ENCODE measurements around the gene CAMKK2. TPM values are rescaled to one million over a fixed set of nuclear protein-coding genes. Genes with fewer than 3 reads are reported as not detected.

Gene CAMKK2
- polyA plus RNA-seq, 1 of the 3 experiments (the other 2 are of a cell fraction): 23.6 TPM

GRCh38 chr12:121279071-121279375 lies 17.5 kb downstream of the CAMKK2 start:
- peak overlapping the region; percentile 39 for H3K9ac ChIP-seq
- ChIA-PET CTCF (no interaction called here), POLR2A (interaction anchor here (1.2 kb wide), 1 partner anchor 15 kb away, joined by 3 read pairs; no protein-coding TSS in a partner anchor)
- H3K79me2 ChIP-seq (ENCODE audit: insufficient read depth): peaks cover 17% of the 10 kb centered on the region; the same call in 1 of the 2 replicates
- peaks cover 4% of the 10 kb centered on the region; the same call in 1 of the 2 replicates for H4K20me1 ChIP-seq (ENCODE audit: insufficient read depth)
- H3K4me2 ChIP-seq: peak overlapping the region; percentile 47; the same call in 1 of the 2 replicates
- H3K4me1 ChIP-seq (ENCODE audit: control insufficient read depth in 1 of 2, insufficient read depth in 2 of 2, low read depth in 1 of 2, low read length in 1 of 2): peaks cover 4 to 17% of the 10 kb centered on the region in 2 experiments; a peak in 2 of 4 replicates
- 57% methylated on average over 9 of the region's 13 CpGs for WGBS (ENCODE audit: low lambda C conversion rate)
- no peak overlapping the region for H2AFZ ChIP-seq (ENCODE audit: low read depth)
- no peaks in the 10 kb centered on the region for H3K9me3 ChIP-seq
- peak overlapping the region; percentile 56 to 64; a peak in 3 of 4 replicates for H3K27ac ChIP-seq (ENCODE audit: low read depth in 2 of 2, low read length in 1 of 2)
- no peaks in the 10 kb centered on the region for H3K27me3 ChIP-seq (ENCODE audit: insufficient read depth)
- DNase-seq: peak; percentile 62
- no peaks in the 10 kb centered on the region for H3K9me2 ChIP-seq
- no peak overlapping the region for H3K4me3 ChIP-seq (ENCODE audit: low read depth in 2 of 2, low read length in 1 of 2)
- H3K36me3 ChIP-seq (replicated peaks in 1 of 2; ENCODE audit: control insufficient read depth in 1 of 2, insufficient read depth in 2 of 2, low read length in 1 of 2): peaks cover 0 to 3% of the 10 kb centered on the region in 2 experiments
- TF ChIP-seq NFIC (IDR thresholded peaks at IDR 0.05; ENCODE audit: borderline replicate concordance) (peak; percentile 57; the same call in 1 of the 2 replicates), JUND (IDR thresholded peaks at IDR 0.05) (no peak)
- H3F3A ChIP-seq (replicated peaks; ENCODE audit: insufficient read depth): peaks cover 4% of the 10 kb centered on the region

GRCh38 chr12:121278169-121279070 lies 18.1 kb downstream of the CAMKK2 start:
- H3K79me2 ChIP-seq (ENCODE audit: insufficient read depth): peaks cover 17% of the 10 kb centered on the region; the same call in 1 of the 2 replicates
- H3F3A ChIP-seq (replicated peaks; ENCODE audit: insufficient read depth): peaks cover 4% of the 10 kb centered on the region
- 97% methylated on average over 14 of the region's 15 CpGs for WGBS (ENCODE audit: low lambda C conversion rate)
- no peak for DNase-seq
- POLR2A ChIA-PET: interaction anchor here (1.2 kb wide), 1 partner anchor 16 kb away, joined by 3 read pairs; no protein-coding TSS in a partner anchor
- no peaks in the 10 kb centered on the region for H3K9me2 ChIP-seq
- peaks cover 4 to 17% of the 10 kb centered on the region in 2 experiments; a peak in 2 of 4 replicates for H3K4me1 ChIP-seq (ENCODE audit: control insufficient read depth in 1 of 2, insufficient read depth in 2 of 2, low read depth in 1 of 2, low read length in 1 of 2)
- no peak for TF ChIP-seq TAF1 (IDR thresholded peaks at IDR 0.05; ENCODE audit: borderline replicate concordance, low read depth, low read length)
- no peak overlapping the region for H2AFZ ChIP-seq (ENCODE audit: low read depth)
- CTCF ChIA-PET: no interaction called here
- H3K4me2 ChIP-seq: peak overlapping the region; percentile 47; the same call in 1 of the 2 replicates
- no peak overlapping the region for H3K4me3 ChIP-seq (ENCODE audit: low read depth in 2 of 2, low read length in 1 of 2)
- H3K9ac ChIP-seq: no peak overlapping the region
- peaks cover 4% of the 10 kb centered on the region; the same call in 1 of the 2 replicates for H4K20me1 ChIP-seq (ENCODE audit: insufficient read depth)
- H3K27ac ChIP-seq (ENCODE audit: low read depth in 2 of 2, low read length in 1 of 2): peak overlapping the region; percentile 56 to 64; a peak in 2 of 4 replicates
- peaks cover 0 to 3% of the 10 kb centered on the region in 2 experiments for H3K36me3 ChIP-seq (replicated peaks in 1 of 2; ENCODE audit: control insufficient read depth in 1 of 2, insufficient read depth in 2 of 2, low read length in 1 of 2)
- H3K9me3 ChIP-seq: no peaks in the 10 kb centered on the region
- H3K27me3 ChIP-seq (ENCODE audit: insufficient read depth): no peaks in the 10 kb centered on the region

- Histone ChIP-seq H3K79me2 (ENCODE audit: insufficient read depth) (peaks cover 17% of the 10 kb centered on the region; the same call in 1 of the 2 replicates), H3K9me3 (no peaks in the 10 kb centered on the region), H3K4me2 (no peak overlapping the region), H2AFZ (ENCODE audit: low read depth) (no peak overlapping the region), H3F3A (replicated peaks; ENCODE audit: insufficient read depth) (peaks cover 4% of the 10 kb centered on the region), H3K4me3 (ENCODE audit: low read depth in 2 of 2, low read length in 1 of 2) (no peak overlapping the region), H3K9me2 (no peaks in the 10 kb centered on the region), H3K27me3 (ENCODE audit: insufficient read depth) (no peaks in the 10 kb centered on the region), H3K27ac (ENCODE audit: low read depth in 2 of 2, low read length in 1 of 2) (no peak overlapping the region; a peak in 1 of 4 replicates), H4K20me1 (ENCODE audit: insufficient read depth) (peaks cover 4% of the 10 kb centered on the region; the same call in 1 of the 2 replicates), H3K9ac (no peak overlapping the region), H3K36me3 (replicated peaks in 1 of 2; ENCODE audit: control insufficient read depth in 1 of 2, insufficient read depth in 2 of 2, low read length in 1 of 2) (peaks cover 0 to 6% of the 10 kb centered on the region in 2 experiments), H3K4me1 (ENCODE audit: control insufficient read depth in 1 of 2, insufficient read depth in 2 of 2, low read depth in 1 of 2, low read length in 1 of 2) (peaks cover 4 to 17% of the 10 kb centered on the region in 2 experiments; a peak in 2 of 4 replicates)
- no peak for TF ChIP-seq NFIC (IDR thresholded peaks at IDR 0.05; ENCODE audit: borderline replicate concordance)
- no peak for TF ChIP-seq REST (IDR thresholded peaks at IDR 0.05; ENCODE audit: low read depth, low read length)
- TF ChIP-seq NRF1 (IDR thresholded peaks at IDR 0.05; ENCODE audit: low read depth, low read length): no peak
- TF ChIP-seq POLR2AphosphoS5 (IDR thresholded peaks at IDR 0.05; ENCODE audit: low read depth, low read length): no peak
- no peak for TF ChIP-seq GABPA (IDR thresholded peaks at IDR 0.05; ENCODE audit: low read depth)
- no peak for TF ChIP-seq TCF12 (IDR thresholded peaks at IDR 0.05)
- TF ChIP-seq USF1 (IDR thresholded peaks at IDR 0.05; ENCODE audit: borderline replicate concordance, low read depth): no peak
- no peak for TF ChIP-seq CHD2 (IDR thresholded peaks at IDR 0.05; ENCODE audit: low read length, partially characterized antibody)
- CTCF ChIA-PET: interaction anchor here (1.1 kb wide), 1 partner anchor 9 kb away, joined by 3 read pairs; no protein-coding TSS in a partner anchor
- no peak for DNase-seq
- WGBS (ENCODE audit: low lambda C conversion rate): 87% methylated on average over 6 of the region's 6 CpGs
- POLR2A ChIA-PET: no interaction called here
Measured at GRCh38 chr12:121277374-121277759, 19.1 kb downstream of the CAMKK2 start.
